Testis (tissue), 3 donors: Measurements from ENCODE around the gene FKTN. TPM values are rescaled to one million over a fixed set of nuclear protein-coding genes. Genes with fewer than 3 reads are reported as not detected.

Experiments used
- DNase-seq: peaks from one replicate; pipeline ENCODE4 v3.0.0-alpha.2; 2019
- H3K27ac ChIP-seq, 2 donors: fragments of 200-600 bp; sonication (generic); one replicate each; pipeline ENCODE4 v1.5.1; 2019
- H3K27me3 ChIP-seq: fragments of 200-600 bp; sonication (generic); one replicate; pipeline ENCODE4 v1.5.1; 2019
- H3K36me3 ChIP-seq: fragments of 200-600 bp; sonication (generic); one replicate; pipeline ENCODE4 v1.5.1; 2017; ENCODE audit warnings: low read depth; ENCODE audit errors: missing control alignments
- H3K4me1 ChIP-seq: fragments of 200-600 bp; sonication (generic); one replicate; pipeline ENCODE4 v1.5.1; 2019
- H3K4me3 ChIP-seq, 2 donors: fragments of 200-600 bp; sonication (generic); one replicate each; pipeline ENCODE4 v1.5.1; 2017 to 2019
- H3K9me3 ChIP-seq: fragments of 200-600 bp; sonication (generic); one replicate; pipeline ENCODE4 v1.5.1; 2017
- CTCF ChIP-seq, 3 experiments: fragments of 450-650 bp in 2 of 3; fragments of 200-600 bp in 1 of 3; sonication (generic) in 1 of 3; IDR thresholded peaks; one replicate each; pipeline ENCODE4 v1.5.1; 2016 to 2019; ENCODE audit warnings: antibody characterized with exemption in 3 of 3, mild to moderate bottlenecking in 2 of 3, moderate library complexity in 1 of 3
- POLR2A ChIP-seq: fragments of 450-650 bp; IDR thresholded peaks from one replicate; pipeline ENCODE4 v1.6.1; 2017; ENCODE audit warnings: antibody characterized with exemption, mild to moderate bottlenecking, moderate library complexity
- WGBS, 2 donors: methylation state at CpG; one replicate each; pipeline ENCODE4 v1.1.5; 2018; 5-methylcytosine and 5-hydroxymethylcytosine counted together
- intact Hi-C: fragments of 100-400 bp; cut with DNase I; formaldehyde crosslinking; loops from one replicate; pipeline ENCODE4 v1.15.1; 2023; ENCODE audit warnings: low total_unique reads
- polyA plus RNA-seq: library from polyadenylated mRNA; stranded (reverse); fragments of 350-450 nt; fragmentation: Illumina TruSeq; extraction: RNeasy Lipid Tissue Mini Kit (QIAGEN cat#74804); gene quantifications from one replicate; pipeline ENCODE4 v1.2.3, GENCODE V29; 2014; ENCODE audit warnings: low read depth, low replicate concordance; ENCODE audit not compliant: insufficient read depth
- total RNA-seq, 2 donors: library from RNA; depleted of rRNA; stranded (reverse); fragments of >200 nt; gene quantifications; one replicate each; pipeline ENCODE4 v1.2.3, GENCODE V29; 2016

FKTN gene
- total and polyA plus RNA-seq, 3 donors from 2014 or later, result 10.4 to 27.9 (median 17.5) TPM

- Histone ChIP-seq H3K4me3 (no peak overlapping the region), H3K9me3 (no peaks in the 10 kb centered on the region), H3K4me1 (no peaks in the 10 kb centered on the region), H3K27ac (no peak overlapping the region), H3K27me3 (no peaks in the 10 kb centered on the region), H3K36me3 (no peaks in the 10 kb centered on the region)
- intact Hi-C loops, result no loop called here
- DNase-seq, result no peak
- no peak for TF ChIP-seq POLR2A
- no peak for TF ChIP-seq CTCF (IDR thresholded peaks at IDR 0.05)
- WGBS, 2 donors, result 47 to 69% methylated on average over 4 of the region's 4 CpGs
Measured at GRCh38 chr9:105667867-105668266, 109.9 kb downstream of the FKTN start.

- H3K9me3 ChIP-seq, result no peaks in the 10 kb centered on the region
- intact Hi-C loops, result no loop called here
- no peak overlapping the region for H3K27ac ChIP-seq
- H3K27me3 ChIP-seq, result no peaks in the 10 kb centered on the region
- WGBS, 2 donors, result 72 to 79% methylated on average over 3 of the region's 3 CpGs
- no peaks in the 10 kb centered on the region for H3K4me1 ChIP-seq
- DNase-seq, result no peak
- TF ChIP-seq CTCF (IDR thresholded peaks at IDR 0.05) (no peak), POLR2A (no peak)
- H3K36me3 ChIP-seq, result no peaks in the 10 kb centered on the region
- H3K4me3 ChIP-seq, result no peak overlapping the region
Measured at GRCh38 chr9:105670315-105670714, 112.4 kb downstream of the FKTN start.

GRCh38 chr9:105670775-105671174 lies 112.8 kb downstream of the FKTN start:
- Histone ChIP-seq H3K4me1 (no peaks in the 10 kb centered on the region), H3K9me3 (no peaks in the 10 kb centered on the region), H3K27ac (no peak overlapping the region), H3K27me3 (no peaks in the 10 kb centered on the region), H3K4me3 (no peak overlapping the region), H3K36me3 (no peaks in the 10 kb centered on the region)
- WGBS, 2 donors, result 82 to 84% methylated on average over 3 of the region's 3 CpGs
- DNase-seq, result no peak
- intact Hi-C loops, result no loop called here
- TF ChIP-seq CTCF (IDR thresholded peaks at IDR 0.05) (no peak), POLR2A (no peak)

GRCh38 chr9:105672711-105673234 lies 114.8 kb downstream of the FKTN start:
- no peak for DNase-seq
- H3K36me3 ChIP-seq, result no peaks in the 10 kb centered on the region
- WGBS, 2 donors, result 58 to 69% methylated on average over 3 of the region's 3 CpGs
- intact Hi-C loops, result no loop called here
- H3K27me3 ChIP-seq, result no peaks in the 10 kb centered on the region
- H3K9me3 ChIP-seq, result no peaks in the 10 kb centered on the region
- H3K27ac ChIP-seq, result no peak overlapping the region
- H3K4me1 ChIP-seq, result no peaks in the 10 kb centered on the region
- no peak overlapping the region for H3K4me3 ChIP-seq
- TF ChIP-seq CTCF (IDR thresholded peaks at IDR 0.05) (no peak), POLR2A (no peak)

- 78 to 87% methylated on average over 3 of the region's 3 CpGs for WGBS, 2 donors
- no peak for DNase-seq
- H3K4me1 ChIP-seq, result no peaks in the 10 kb centered on the region
- no peaks in the 10 kb centered on the region for H3K27me3 ChIP-seq
- H3K36me3 ChIP-seq, result no peaks in the 10 kb centered on the region
- no peak overlapping the region for H3K27ac ChIP-seq
- H3K4me3 ChIP-seq, result no peak overlapping the region
- no peaks in the 10 kb centered on the region for H3K9me3 ChIP-seq
- intact Hi-C loops, result no loop called here
- no peak for TF ChIP-seq POLR2A
Measured at GRCh38 chr9:105673850-105674387, 116.0 kb downstream of the FKTN start.
